ENCODE data around the gene OR4D11. TPM values are rescaled to one million over a fixed set of nuclear protein-coding genes. Genes with fewer than 3 reads are reported as not detected.
A peak's percentile ranks its signal among the peaks of the same experiment; 100 is the strongest.
"Not testable (repeated sequence)": the region's sequence is repeated elsewhere in the genome, so short reads cannot be mapped to it uniquely, and the experiment has no call there.

Gene OR4D11
- total RNA-seq, 1 donor from 2014 or later, result not detected

- Histone ChIP-seq H3K27me3 (ENCODE audit: control insufficient read depth, insufficient read depth, low read length) (no peaks in the 10 kb centered on the region), H3K36me3 (ENCODE audit: control insufficient read depth, insufficient read depth, low read length) (no peaks in the 10 kb centered on the region), H3K4me3 (ENCODE audit: low read depth, low read length) (no peak overlapping the region)
- FAIRE-seq (no peak), DNase-seq (ENCODE audit: low read depth) (no peak)
- TF ChIP-seq CTCF (IDR thresholded peaks at IDR 0.05; ENCODE audit: insufficient read depth, low read length, severe bottlenecking), result no peak
Measured at GRCh38 chr11:59479906-59480305, 23.5 kb upstream of the OR4D11 start.

- no peaks in the 10 kb centered on the region for H3K36me3 ChIP-seq (ENCODE audit: control insufficient read depth, insufficient read depth, low read length)
- H3K27me3 ChIP-seq (ENCODE audit: control insufficient read depth, insufficient read depth, low read length), result no peaks in the 10 kb centered on the region
- DNase-seq (ENCODE audit: low read depth) (no peak), FAIRE-seq (no peak)
- no peak for TF ChIP-seq CTCF (IDR thresholded peaks at IDR 0.05; ENCODE audit: insufficient read depth, low read length, severe bottlenecking)
- H3K4me3 ChIP-seq (ENCODE audit: low read depth, low read length), result no peak overlapping the region
Measured at GRCh38 chr11:59480359-59480758, 23.0 kb upstream of the OR4D11 start.

GRCh38 chr11:59501931-59502330 is 1.4 kb upstream of the OR4D11 start:
- Histone ChIP-seq H3K27me3 (ENCODE audit: control insufficient read depth, insufficient read depth, low read length) (no peaks in the 10 kb centered on the region), H3K4me3 (ENCODE audit: low read depth, low read length) (no peak overlapping the region), H3K36me3 (ENCODE audit: control insufficient read depth, insufficient read depth, low read length) (no peaks in the 10 kb centered on the region)
- TF ChIP-seq CTCF (IDR thresholded peaks at IDR 0.05; ENCODE audit: insufficient read depth, low read length, severe bottlenecking), result no peak
- DNase-seq (ENCODE audit: low read depth) (no peak), FAIRE-seq (no peak)

- DNase-seq (ENCODE audit: low read depth), result no peak
- H3K27me3 ChIP-seq (ENCODE audit: control insufficient read depth, insufficient read depth, low read length), result no peaks in the 10 kb centered on the region
- H3K36me3 ChIP-seq (ENCODE audit: control insufficient read depth, insufficient read depth, low read length), result no peaks in the 10 kb centered on the region
- no peak within 1 kb of the TSS for H3K4me3 ChIP-seq (ENCODE audit: low read depth, low read length)
- no peak for FAIRE-seq
- TF ChIP-seq CTCF (IDR thresholded peaks at IDR 0.05; ENCODE audit: insufficient read depth, low read length, severe bottlenecking), result no peak
Measured at GRCh38 chr11:59510941-59511589, 7.7 kb downstream of the OR4D11 start, which contains the start of gene OR4D9. TSS of gene OR4D9 (plus strand) at chr11:59511539. CDS start at chr11:59514913, 3,374 bp downstream.

GRCh38 chr11:59511675-59512074 is 8.3 kb downstream of the OR4D11 start:
- no peak overlapping the region for H3K4me3 ChIP-seq (ENCODE audit: low read depth, low read length)
- no peak for TF ChIP-seq CTCF (IDR thresholded peaks at IDR 0.05; ENCODE audit: insufficient read depth, low read length, severe bottlenecking)
- FAIRE-seq (no peak), DNase-seq (ENCODE audit: low read depth) (no peak)
- H3K27me3 ChIP-seq (ENCODE audit: control insufficient read depth, insufficient read depth, low read length), result no peaks in the 10 kb centered on the region
- no peaks in the 10 kb centered on the region for H3K36me3 ChIP-seq (ENCODE audit: control insufficient read depth, insufficient read depth, low read length)

- FAIRE-seq; H3K4me3 ChIP-seq (ENCODE audit: low read depth, low read length); H3K36me3 ChIP-seq (ENCODE audit: control insufficient read depth, insufficient read depth, low read length); H3K27me3 ChIP-seq (ENCODE audit: control insufficient read depth, insufficient read depth, low read length): not testable (repeated sequence)
- DNase-seq (ENCODE audit: low read depth), result peak; percentile 18
Measured at GRCh38 chr11:59520139-59520538, 16.8 kb downstream of the OR4D11 start.
